Endothelial cell of umbilical vein (primary cell): Measurements from ENCODE around the gene ETFDH.

Experiments
- FOS ChIP-seq: IDR thresholded peaks from 2 replicates; pipeline ENCODE4 v1.6.1; 2011; ENCODE audit warnings: mild to moderate bottlenecking, low read length, moderate library complexity, borderline replicate concordance; ENCODE audit not compliant: insufficient read depth
- GATA2 ChIP-seq: IDR thresholded peaks from 2 replicates; pipeline ENCODE4 v1.7.0; 2011; ENCODE audit warnings: low read depth, mild to moderate bottlenecking, moderate library complexity, mixed read lengths, low read length; ENCODE audit not compliant: insufficient read length, insufficient read depth
- JUN ChIP-seq: IDR thresholded peaks from 2 replicates; pipeline ENCODE4 v1.6.1; 2011; ENCODE audit warnings: borderline replicate concordance, low read depth; ENCODE audit not compliant: insufficient read length, insufficient read depth

GRCh38 chr4:158714937-158715336 is 42.8 kb downstream of the ETFDH start:
- TF ChIP-seq GATA2 = no peak
- TF ChIP-seq JUN = no peak
- no peak for TF ChIP-seq FOS
